ENCODE results near the gene KIF21B. TPM values are rescaled to one million over a fixed set of nuclear protein-coding genes. Genes with fewer than 3 reads are reported as not detected.

Gene KIF21B
- total and polyA plus RNA-seq, 2 of the 8 experiments (the other 6 are each of a cell fraction or from before 2014, with no cell fraction given), result 10.8 to 26.5 TPM

DNA sequence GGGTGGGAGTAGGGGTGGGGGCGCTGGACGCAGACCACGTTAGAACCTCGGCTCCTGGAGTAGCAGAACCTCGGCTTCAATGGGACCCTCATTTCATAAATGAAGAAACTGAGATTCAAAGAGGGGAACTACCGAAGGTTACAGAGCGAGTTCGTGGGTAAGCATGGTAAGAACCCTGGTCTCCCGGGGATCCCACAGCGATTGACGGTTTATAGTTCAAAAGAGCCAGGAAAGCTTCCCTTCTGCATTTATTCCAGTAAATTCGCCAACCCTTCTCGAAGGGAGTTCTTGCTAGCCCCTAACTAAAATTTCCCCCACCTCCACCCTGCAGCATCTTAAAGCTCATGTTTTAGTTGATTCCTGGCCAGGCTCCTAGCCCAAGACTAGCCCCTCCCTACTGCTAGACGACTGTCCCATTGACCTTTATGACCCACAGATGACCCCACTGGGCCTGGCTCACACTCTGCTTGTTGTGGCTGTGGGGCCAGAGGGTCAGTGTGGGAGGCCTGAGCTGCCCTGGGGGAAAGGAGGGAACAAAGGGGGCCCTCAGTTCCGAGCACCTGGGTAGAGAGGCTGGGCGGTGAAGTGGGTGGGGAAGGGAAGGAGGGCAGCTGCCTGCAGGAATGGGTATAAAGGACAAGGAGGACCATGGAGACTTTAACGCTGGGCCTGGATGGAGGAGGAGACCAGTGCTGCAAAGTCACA is 558 bp upstream of the KIF21B start:
- 33% methylated on average over 12 of the region's 17 CpGs; no CpG with 5 or more reads in 1 of the 2 experiments for WGBS, 2 experiments (ENCODE audit: extremely low coverage in 1 of 2, insufficient coverage in 1 of 2, insufficient read length in 1 of 2, insufficient replicate concordance in 2 of 2, low coverage in 1 of 2, low lambda C conversion rate in 2 of 2, missing lambda C conversion rate in 1 of 2)
- Histone ChIP-seq H3K9ac (replicated peaks in 1 of 4; ENCODE audit: extremely low read depth in 1 of 4, low read depth in 3 of 4, low read length in 3 of 4) (no peak overlapping the region), H3K9me3 (ENCODE audit: insufficient read depth in 2 of 2, low read depth in 1 of 2, low read length in 1 of 2) (no peaks in the 10 kb centered on the region), H3K4me2 (ENCODE audit: insufficient read depth in 1 of 2, low read depth in 2 of 2, low read length in 2 of 2) (peak overlapping the region; percentile 81 to 90), H2BK15ac (ENCODE audit: low read length) (peak overlapping the region; percentile 72; the same call in 1 of the 2 replicates), H2BK12ac (ENCODE audit: low read depth, low read length) (peak overlapping the region; percentile 68; the same call in 1 of the 2 replicates), H3K14ac (ENCODE audit: insufficient read length) (no peak overlapping the region), H2AK5ac (ENCODE audit: low read depth, low read length) (0 out of 2 replicates have a peak overlapping the region, but pooled peaks have one; percentile 53), H4K91ac (replicated peaks; ENCODE audit: insufficient read length, low read length) (peak overlapping the region; percentile 58), H3K27me3 (replicated peaks in 1 of 4; ENCODE audit: control insufficient read depth in 3 of 4, extremely low read depth in 1 of 4, insufficient read depth in 3 of 4, low read length in 3 of 4) (peaks cover 0 to 5% (median under 1%) of the 10 kb centered on the region in 4 experiments; a peak in 2 of 7 replicates), H4K5ac (ENCODE audit: insufficient read length, low read depth, low read length) (no peak overlapping the region), H4K20me1 (replicated peaks in 1 of 2; ENCODE audit: control insufficient read depth in 1 of 2, insufficient read depth in 2 of 2, low read length in 2 of 2) (peaks cover 0 to 1% of the 10 kb centered on the region in 2 experiments), H3K27ac (ENCODE audit: low read depth, low read length) (no peak overlapping the region), H3K4me1 (replicated peaks in 1 of 4; ENCODE audit: control insufficient read depth in 3 of 4, insufficient read depth in 4 of 4, low read length in 3 of 4) (peaks cover 22 to 49% (median 37%) of the 10 kb centered on the region in 4 experiments), H3K18ac (ENCODE audit: extremely low read depth, low read length) (peak overlapping the region; percentile 88), H3K36me3 (ENCODE audit: control insufficient read depth in 2 of 4, insufficient read depth in 4 of 4, low read length in 3 of 4) (peaks cover 0 to 5% (median 0%) of the 10 kb centered on the region in 4 experiments; a peak in 3 of 8 replicates), H3K79me1 (ENCODE audit: low read depth, low read length) (no peaks in the 10 kb centered on the region), H3K4ac (replicated peaks; ENCODE audit: insufficient read length, low read depth, low read length) (peak overlapping the region; percentile 19), H2BK120ac (replicated peaks; ENCODE audit: low read depth, low read length) (no peak overlapping the region), H3K23ac (ENCODE audit: insufficient read length) (no peak overlapping the region), H3K4me3 (ENCODE audit: extremely low read depth in 1 of 4, insufficient read depth in 2 of 4, low read depth in 3 of 4, low read length in 4 of 4) (peak overlapping the region; percentile 31 to 84 (median 46)), H3K79me2 (ENCODE audit: control insufficient read depth in 1 of 2, insufficient read depth in 2 of 2, low read length in 2 of 2) (peaks cover 0 to 17% of the 10 kb centered on the region in 2 experiments; a peak in 1 of 4 replicates), H2AFZ (ENCODE audit: low read length) (no peak overlapping the region), H4K8ac (ENCODE audit: extremely low read depth, insufficient read depth, low read length) (no peak overlapping the region; the same call in 1 of the 2 replicates), H3K56ac (replicated peaks; ENCODE audit: insufficient read length, low read depth, low read length) (no peak overlapping the region), H3K23me2 (ENCODE audit: low read depth, low read length) (peaks cover 18% of the 10 kb centered on the region; the same call in 1 of the 2 replicates), H2BK20ac (ENCODE audit: low read length) (0 out of 2 replicates have a peak overlapping the region, but pooled peaks have one; percentile 72), H2BK5ac (ENCODE audit: low read depth, low read length) (peak overlapping the region; percentile 35; the same call in 1 of the 2 replicates)
- ChIA-PET CTCF (ENCODE audit: partially characterized antibody) (interaction anchor here (0.8 to 23.5 kb wide), 16 partner anchors 8 to 324 kb away, joined by 3 to 532 read pairs (median 14); no protein-coding TSS in a partner anchor), POLR2A (ENCODE audit: partially characterized antibody) (interaction anchor here (1.1 to 6.8 kb wide), 8 partner anchors 9 to 131 kb away, joined by 3 to 41 read pairs (median 6); partner anchors contain the start of gene INAVA)
- no peak for DNase-seq (ENCODE audit: low read depth in 1 of 2, low spot score in 2 of 2)
- TF ChIP-seq PHF8 (conservative IDR thresholded peaks at IDR 0.05; ENCODE audit: low read depth, low read length) (peak; percentile 4; the same call in 1 of the 2 replicates), CREB1 (IDR thresholded peaks at IDR 0.05) (no peak), SP1 (IDR thresholded peaks at IDR 0.05; ENCODE audit: low read depth, low read length) (0 out of 2 replicates have a peak, but pooled peaks have one; percentile 9)
- FAIRE-seq, result no peak
